Activated CD8-positive, alpha-beta memory T cell treated with anti-CD3 and anti-CD28 coated beads, Interleukin-2, amount 50 U/mL, for 1 hour (primary cell): ENCODE data around the gene USP17L28.
"Not testable (repeated sequence)": the region's sequence is repeated elsewhere in the genome, so short reads cannot be mapped to it uniquely, and the experiment has no call there.

Experiments
- DNase-seq: peaks from one replicate; pipeline ENCODE4 v3.0.0-alpha.2; 2020; ENCODE audit errors: extremely low read depth

The USP17L28 gene

DNA sequence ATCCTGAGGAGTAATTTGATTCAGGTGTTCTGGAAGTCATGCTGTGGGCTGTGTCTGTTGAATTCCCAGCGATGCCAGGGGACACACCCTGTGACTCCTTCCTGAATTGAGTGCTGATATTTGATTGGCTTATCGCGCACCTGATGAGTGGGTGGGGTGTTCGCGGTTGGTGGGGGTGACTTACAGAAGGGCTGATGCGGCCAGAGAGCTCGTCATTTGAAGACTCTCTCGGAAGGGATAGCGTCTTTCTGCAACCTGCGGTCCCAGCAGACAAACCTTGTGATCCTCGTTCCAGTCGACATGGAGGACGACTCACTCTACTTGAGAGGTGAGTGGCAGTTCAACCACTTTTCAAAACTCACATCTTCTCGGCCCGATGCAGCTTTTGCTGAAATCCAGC is at the start of gene USP17L28:
Gene USP17L28, plus strand, starts transcription at position 301 of the 400 bp plus-strand sequence. Its CDS starts 0 bp downstream, at position 301.
- DNase-seq = not testable (repeated sequence)

GRCh38 chr4:9324191-9324590 is 24.5 kb upstream of the USP17L28 start:
- DNase-seq = not testable (repeated sequence)

GRCh38 chr4:9324865-9325264 is 23.8 kb upstream of the USP17L28 start, which contains the start of gene USP17L24:
Gene USP17L24, plus strand, starts transcription at chr4:9325165. Its CDS starts 0 bp downstream, at chr4:9325165.
- DNase-seq = not testable (repeated sequence)

DNA sequence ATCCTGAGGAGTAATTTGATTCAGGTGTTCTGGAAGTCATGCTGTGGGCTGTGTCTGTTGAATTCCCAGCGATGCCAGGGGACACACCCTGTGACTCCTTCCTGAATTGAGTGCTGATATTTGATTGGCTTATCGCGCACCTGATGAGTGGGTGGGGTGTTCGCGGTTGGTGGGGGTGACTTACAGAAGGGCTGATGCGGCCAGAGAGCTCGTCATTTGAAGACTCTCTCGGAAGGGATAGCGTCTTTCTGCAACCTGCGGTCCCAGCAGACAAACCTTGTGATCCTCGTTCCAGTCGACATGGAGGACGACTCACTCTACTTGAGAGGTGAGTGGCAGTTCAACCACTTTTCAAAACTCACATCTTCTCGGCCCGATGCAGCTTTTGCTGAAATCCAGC is 19.1 kb upstream of the USP17L28 start, which contains the start of gene USP17L25:
Gene USP17L25, plus strand, starts transcription at position 301 of the 400 bp plus-strand sequence. Its CDS starts 0 bp downstream, at position 301.
- not testable (repeated sequence) for DNase-seq

- not testable (repeated sequence) for DNase-seq
Measured at GRCh38 chr4:9334358-9334757, 14.3 kb upstream of the USP17L28 start, which contains the start of gene USP17L26. Gene USP17L26, plus strand, starts transcription at chr4:9334658. Its CDS starts 0 bp downstream, at chr4:9334658.

DNA sequence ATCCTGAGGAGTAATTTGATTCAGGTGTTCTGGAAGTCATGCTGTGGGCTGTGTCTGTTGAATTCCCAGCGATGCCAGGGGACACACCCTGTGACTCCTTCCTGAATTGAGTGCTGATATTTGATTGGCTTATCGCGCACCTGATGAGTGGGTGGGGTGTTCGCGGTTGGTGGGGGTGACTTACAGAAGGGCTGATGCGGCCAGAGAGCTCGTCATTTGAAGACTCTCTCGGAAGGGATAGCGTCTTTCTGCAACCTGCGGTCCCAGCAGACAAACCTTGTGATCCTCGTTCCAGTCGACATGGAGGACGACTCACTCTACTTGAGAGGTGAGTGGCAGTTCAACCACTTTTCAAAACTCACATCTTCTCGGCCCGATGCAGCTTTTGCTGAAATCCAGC is 9.6 kb upstream of the USP17L28 start, which contains the start of gene USP17L5:
Gene USP17L5, plus strand, starts transcription at position 301 of the 400 bp plus-strand sequence. Its CDS starts 0 bp downstream, at position 301.
- not testable (repeated sequence) for DNase-seq

- not testable (repeated sequence) for DNase-seq
Measured at GRCh38 chr4:9343848-9344247, 4.8 kb upstream of the USP17L28 start, which contains the start of gene USP17L27. Gene USP17L27, plus strand, starts transcription at chr4:9344148. Its CDS starts 0 bp downstream, at chr4:9344148.

GRCh38 chr4:9350866-9351265 is 2.2 kb downstream of the USP17L28 start:
- DNase-seq = not testable (repeated sequence)

- DNase-seq = not testable (repeated sequence)
Measured at GRCh38 chr4:9353338-9353737, 4.6 kb downstream of the USP17L28 start, which contains the start of gene USP17L29. Gene USP17L29, plus strand, starts transcription at chr4:9353638. Its CDS starts 0 bp downstream, at chr4:9353638.

DNA sequence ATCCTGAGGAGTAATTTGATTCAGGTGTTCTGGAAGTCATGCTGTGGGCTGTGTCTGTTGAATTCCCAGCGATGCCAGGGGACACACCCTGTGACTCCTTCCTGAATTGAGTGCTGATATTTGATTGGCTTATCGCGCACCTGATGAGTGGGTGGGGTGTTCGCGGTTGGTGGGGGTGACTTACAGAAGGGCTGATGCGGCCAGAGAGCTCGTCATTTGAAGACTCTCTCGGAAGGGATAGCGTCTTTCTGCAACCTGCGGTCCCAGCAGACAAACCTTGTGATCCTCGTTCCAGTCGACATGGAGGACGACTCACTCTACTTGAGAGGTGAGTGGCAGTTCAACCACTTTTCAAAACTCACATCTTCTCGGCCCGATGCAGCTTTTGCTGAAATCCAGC is 14.1 kb downstream of the USP17L28 start, which contains the start of gene USP17L30:
Gene USP17L30, plus strand, starts transcription at position 301 of the 400 bp plus-strand sequence. Its CDS starts 0 bp downstream, at position 301.
- DNase-seq = not testable (repeated sequence)

DNA sequence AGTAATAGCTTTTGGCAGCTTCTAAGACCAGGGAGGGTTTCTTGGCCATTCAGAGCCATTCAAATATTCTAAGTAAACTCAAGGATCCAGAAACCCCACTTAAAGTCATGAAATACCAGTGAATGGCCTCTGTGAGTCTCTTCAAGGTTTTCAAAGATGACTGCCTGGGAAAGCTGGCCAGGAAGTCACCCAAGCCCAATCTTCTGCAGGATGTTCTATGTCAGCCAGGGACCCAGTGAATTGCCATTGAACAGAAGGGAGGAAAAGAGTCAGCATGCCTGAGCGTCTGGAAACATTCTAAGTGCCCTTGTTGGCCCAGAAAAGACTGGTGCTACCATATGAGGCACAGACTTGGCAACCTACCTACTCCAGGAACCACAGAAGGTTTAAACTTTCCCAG is 31.2 kb downstream of the USP17L28 start:
- not testable (repeated sequence) for DNase-seq

- DNase-seq = not testable (repeated sequence)
Measured at GRCh38 chr4:9381012-9381534, 32.4 kb downstream of the USP17L28 start.

DNA sequence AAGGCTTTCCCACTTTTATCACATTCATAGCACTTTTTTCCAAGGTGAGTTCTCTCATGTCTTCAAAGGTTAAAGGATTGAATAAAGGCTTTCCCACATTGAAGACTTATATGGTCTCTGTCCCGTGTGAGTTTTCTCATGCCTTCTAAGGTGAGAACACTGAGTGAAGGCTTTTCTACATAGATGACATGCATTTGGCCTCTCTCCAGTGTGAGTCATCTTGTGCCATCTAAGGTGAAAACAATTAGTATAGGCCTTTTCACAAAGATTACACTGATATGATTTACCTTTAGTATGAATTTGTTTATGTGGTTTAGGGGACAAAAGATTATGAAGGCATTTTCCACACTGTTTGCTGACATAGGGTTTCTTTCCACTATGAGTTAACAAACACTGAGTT is 35.4 kb downstream of the USP17L28 start:
- DNase-seq = no peak

DNA sequence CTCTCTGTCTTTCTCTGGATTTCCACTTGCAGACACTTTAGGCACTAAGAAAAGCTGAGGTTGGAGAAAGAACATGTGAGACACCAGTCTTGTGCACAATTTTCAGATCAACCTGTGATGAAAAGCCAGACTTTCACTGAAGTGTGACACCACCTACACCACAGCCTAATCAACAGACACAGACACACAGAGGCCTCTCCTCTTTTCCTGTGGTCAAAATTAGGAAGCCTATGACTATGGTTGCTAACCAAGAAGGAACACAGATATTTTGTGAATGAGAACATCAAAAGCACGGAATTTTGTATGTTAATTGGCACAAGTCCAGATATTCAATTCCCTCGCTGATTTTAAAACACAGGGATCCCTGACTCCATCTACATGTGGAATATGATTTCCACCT is 40.3 kb downstream of the USP17L28 start:
- DNase-seq = not testable (repeated sequence)
